GM12872 (cell line): ENCODE measurements around the gene NTN1.

Experiments
- TF ChIP-seq, protein P1 (sequence below): IDR thresholded peaks from 3 replicates; pipeline ENCODE4 v1.5.1; 2011; ENCODE audit warnings: low read depth, mild to moderate bottlenecking, low read length, moderate library complexity; ENCODE audit not compliant: insufficient read depth

Gene NTN1

DNA sequence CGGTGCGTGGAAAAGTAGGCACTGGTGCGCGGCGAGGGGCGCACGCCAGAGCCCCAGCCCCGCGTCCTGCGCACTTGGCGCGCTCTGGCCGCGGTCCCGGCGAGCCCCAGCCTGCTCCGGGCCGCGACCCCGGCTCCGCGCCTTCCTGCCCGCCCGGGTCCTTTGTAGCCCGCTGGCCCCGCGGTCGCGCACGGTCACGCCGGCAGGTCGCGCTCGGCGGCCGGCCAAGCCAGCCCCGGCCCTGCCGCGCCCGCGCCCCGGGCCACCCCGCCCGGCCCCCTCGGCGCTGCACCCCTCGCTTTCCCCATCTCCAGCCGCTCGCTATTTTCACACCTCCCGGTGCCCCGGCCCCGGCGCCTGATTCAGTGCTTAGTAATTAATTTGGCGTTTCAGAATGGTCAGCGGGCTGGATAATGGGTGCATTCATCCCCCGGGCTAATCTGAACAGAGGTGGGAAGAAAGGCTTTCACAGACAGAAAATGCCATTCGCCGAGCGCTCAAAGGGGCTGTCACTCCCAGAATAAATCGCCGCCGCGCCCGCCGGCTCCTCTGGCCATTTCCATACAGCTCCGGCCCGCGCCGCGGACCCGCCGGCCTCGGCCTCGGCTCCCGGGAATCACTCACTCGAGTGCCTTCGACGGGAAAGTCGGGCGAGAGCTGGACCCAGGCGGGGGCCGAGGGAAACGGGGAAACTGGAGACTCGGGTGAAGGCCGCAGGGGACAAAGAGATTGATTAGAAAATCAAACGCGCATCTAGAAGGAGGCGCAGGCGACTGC lies 17.8 kb upstream of the NTN1 start:
- TF ChIP-seq, protein P1, sequence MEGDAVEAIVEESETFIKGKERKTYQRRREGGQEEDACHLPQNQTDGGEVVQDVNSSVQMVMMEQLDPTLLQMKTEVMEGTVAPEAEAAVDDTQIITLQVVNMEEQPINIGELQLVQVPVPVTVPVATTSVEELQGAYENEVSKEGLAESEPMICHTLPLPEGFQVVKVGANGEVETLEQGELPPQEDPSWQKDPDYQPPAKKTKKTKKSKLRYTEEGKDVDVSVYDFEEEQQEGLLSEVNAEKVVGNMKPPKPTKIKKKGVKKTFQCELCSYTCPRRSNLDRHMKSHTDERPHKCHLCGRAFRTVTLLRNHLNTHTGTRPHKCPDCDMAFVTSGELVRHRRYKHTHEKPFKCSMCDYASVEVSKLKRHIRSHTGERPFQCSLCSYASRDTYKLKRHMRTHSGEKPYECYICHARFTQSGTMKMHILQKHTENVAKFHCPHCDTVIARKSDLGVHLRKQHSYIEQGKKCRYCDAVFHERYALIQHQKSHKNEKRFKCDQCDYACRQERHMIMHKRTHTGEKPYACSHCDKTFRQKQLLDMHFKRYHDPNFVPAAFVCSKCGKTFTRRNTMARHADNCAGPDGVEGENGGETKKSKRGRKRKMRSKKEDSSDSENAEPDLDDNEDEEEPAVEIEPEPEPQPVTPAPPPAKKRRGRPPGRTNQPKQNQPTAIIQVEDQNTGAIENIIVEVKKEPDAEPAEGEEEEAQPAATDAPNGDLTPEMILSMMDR = no peak

DNA sequence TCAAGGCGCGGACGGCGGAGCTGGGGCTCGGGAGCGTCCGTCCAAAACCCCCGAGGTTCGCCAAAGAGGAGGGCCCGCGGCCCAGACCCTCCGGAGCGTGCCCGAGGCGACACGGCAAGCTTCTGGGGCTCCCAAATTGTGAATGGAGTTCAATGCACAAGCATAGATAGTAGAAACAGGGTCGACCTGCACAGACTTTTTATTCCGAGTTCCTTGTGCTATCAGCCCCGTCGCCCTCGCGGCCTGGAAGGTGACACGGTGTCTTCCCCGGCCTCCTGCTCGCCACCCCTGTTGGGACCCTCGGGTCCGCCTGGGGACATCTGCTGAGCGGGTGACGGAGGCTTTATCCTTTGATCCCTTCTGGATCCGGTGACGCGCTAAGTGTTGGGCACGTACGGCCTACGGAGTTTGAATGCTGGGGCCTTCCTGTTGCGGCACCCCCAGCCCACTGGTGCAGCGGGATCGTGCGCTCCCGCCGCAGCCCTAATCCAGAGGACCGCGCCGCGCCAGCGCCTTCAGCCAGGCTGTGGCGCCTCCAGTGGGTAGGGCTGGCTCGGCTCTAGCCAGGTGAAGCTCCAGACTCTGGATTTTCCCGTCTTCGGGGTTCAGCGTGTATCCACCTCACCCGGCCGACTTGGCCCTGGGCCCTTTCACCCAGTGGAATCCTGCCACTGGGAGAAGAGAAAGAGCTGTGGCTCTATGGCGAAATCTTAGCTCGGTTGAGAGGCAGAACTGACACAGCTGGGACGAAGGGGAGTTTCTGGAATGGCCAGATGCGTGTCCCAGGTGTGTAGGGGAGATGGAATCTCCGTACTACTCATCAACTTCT lies 17.0 kb upstream of the NTN1 start:
- TF ChIP-seq, protein P1 = no peak

DNA sequence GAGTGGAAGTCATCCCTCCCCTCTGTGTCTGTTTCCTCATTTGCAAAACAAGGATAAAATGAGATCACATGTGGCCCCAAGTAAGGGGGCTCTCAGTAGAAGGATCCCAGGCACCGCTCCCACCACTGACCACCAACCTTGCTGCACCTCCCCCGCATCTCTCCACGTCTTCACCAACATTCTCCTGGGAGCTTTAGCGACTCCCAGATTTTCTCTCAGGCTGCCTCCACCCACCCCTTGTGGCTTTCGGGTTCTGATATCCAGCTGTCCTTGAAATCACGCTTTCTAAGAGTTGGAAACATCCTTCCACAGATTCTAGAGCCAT lies 16.4 kb upstream of the NTN1 start:
- TF ChIP-seq, protein P1 = no peak

DNA sequence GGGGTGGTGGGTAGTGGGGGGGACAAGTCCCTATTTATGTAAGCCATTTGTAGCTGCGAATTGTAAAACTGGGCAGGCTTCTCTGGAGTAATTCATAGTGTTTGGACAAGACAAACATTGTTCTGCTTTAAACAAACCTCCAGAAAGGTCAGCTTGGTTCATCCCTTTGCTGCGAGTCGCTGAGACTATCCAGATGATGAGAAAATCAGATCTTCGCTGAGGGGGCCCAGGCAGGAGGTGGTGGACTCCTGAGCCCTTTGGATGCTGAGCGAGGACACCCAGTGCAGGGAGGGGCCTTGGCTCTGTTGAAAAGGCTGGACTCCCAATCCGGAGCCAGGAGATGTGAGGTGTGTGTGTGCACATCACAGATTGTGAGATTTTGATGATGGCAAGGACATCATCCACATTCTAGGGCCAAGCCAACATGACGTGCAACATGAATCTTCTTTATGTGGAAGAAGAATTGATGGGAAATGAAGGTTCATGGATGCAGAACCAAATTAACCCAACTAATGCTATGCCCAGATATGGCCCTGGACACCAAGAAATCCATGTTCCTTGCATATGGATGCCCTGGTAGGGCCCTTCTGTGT lies 15.0 kb upstream of the NTN1 start:
- TF ChIP-seq, protein P1 = no peak

DNA sequence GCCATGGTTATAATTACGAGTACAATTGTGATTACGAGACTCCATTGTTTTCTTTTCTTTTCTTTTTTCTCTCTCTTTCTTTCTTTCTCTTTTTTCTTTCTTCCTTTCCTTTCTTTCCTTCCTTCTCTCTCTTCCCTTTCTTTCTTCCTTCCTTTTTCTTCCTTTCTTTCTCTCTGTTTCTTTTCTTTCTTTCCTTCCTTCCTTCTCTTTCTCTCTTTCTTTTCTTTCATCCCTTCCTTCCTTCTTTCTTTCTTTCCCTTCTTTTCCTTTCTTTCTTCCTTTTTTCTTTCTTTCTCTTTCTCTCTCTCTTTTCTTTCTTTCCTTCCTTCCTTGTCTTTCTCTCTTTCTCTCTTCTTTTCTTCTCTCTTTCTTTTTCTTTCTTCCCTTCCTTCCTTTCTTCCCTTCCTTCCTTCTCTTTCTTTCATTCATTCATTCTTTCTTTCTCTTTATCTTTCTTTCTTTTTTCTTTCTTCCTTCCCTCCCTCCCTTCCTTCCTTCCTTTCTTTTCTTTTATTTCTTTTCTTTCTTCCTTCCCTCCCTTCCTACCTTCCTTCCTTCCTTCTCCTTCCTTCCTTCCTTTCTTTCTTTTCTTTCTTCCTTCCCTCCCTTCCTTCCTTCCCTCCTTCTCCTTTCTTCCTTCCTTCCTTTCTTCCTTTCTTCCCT lies 14.1 kb upstream of the NTN1 start:
- TF ChIP-seq, protein P1 = no peak

DNA sequence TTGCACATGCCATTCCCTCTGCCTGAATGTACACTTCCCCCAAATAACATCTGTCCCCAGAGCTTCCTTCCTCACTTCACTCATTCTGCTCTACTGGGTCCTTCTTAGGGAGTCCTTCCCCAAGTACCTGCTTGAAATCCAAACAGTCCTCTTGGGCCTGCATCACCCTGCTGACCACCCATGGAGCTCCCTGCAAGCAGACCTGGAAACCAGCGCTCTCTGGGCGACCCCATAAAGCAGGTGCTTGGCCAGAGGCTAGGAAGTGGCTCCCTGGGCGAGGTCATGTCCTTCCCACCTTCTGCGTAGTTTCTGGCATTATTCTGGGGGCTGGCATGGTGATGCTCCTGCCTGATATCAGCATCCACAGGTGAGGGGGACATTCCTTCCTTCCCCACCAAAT lies 12.2 kb upstream of the NTN1 start:
- TF ChIP-seq, protein P1 = no peak

DNA sequence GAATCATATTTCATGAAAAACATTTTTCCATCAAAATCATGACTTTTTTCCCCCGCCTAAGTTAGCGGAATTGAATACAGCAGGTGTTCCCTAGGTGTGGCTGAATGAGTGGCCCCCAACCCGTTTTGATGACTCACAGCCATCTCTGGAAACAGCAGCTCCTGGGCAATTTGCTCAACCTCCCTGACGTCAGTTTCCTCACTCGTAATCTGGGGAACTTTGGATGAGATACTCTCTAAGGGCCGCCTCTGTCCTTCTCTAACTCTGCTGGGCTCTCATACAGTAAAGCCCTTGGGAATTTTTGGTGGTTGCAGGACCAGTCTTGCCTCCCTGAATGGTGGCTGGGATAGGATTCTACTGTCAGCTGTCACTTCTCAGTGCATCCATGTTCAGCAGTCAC lies 11.6 kb upstream of the NTN1 start:
- TF ChIP-seq, protein P1 = no peak
